Measurements from ENCODE around the gene GSK3A.

Gene GSK3A

DNA sequence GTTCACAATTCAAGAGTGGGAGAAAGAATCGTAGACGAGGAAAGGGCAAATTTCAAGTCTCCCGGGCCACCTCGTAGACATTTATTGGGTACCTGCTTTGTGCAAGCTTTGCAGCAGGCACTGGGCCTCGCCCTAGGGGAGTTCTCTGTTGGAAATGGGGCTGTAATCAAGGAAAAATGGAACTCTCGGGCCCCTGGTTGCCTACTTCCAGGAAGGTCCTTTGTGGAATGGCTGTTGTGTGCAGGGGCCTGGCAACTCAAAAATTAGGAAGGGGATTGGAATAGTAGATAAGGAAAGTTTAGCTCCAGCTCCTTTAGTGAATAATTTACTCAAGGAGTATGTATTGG is 21.7 kb downstream of the GSK3A start:
- Histone ChIP-seq H3K79me2 (ENCODE audit: control insufficient read depth, insufficient read depth, low read length, unreplicated experiment) (peaks cover 41% of the 10 kb centered on the region), H2AFZ (ENCODE audit: low read length, unreplicated experiment) (peak overlapping the region; percentile 76), H3K4me1 (ENCODE audit: control insufficient read depth, insufficient read depth, low read length, unreplicated experiment) (peaks cover 17% of the 10 kb centered on the region)

DNA sequence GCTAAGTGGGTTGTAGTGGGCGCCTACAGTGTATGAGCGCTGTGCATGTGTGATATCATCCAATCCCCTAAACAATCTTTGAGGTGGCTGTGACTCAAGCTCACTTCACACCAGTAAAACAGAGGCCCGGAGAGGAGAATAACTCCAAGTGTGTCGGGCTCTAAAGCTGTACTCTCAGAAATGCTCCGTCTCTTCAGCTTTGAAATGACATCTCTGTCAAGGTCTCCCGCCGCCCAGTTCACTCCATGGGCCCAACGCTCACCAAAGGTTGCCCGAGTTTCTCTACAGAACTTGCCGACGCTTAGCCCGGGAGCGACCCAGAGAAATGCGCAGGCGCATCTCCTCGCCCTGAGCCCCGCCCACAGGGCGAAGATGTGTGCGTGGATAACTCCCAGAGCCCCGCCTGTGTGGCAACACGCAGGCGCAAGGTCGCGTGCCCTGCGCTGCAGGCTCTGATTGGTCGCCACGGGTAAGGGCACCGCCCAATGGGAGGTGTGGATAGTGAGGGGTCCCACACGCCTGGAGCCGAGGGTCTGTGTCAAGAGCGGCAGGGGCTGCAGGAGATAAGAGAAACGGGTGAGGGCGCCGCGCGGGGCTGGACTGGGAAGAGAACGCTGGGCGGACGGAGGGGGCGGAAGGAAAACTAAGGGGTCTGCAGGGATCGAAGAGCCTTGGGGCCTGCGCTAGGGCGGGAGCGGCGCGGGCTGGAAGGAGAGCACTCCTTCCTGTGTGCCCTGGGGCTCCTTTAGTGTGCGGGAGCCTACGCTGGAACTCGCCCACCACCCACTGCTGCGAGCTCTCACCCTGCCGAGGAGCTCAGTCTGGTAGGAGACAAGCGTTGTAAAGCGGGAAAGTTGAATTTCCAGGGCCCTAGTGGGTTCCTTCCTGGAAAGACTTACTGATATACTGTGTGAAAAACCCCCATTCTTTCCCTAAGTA is 22.3 kb downstream of the GSK3A start, which contains the start of gene ZNF526:
ZNF526 (plus strand) TSS at position 501 of the 939 bp plus-strand sequence. CDS start 4,092 bp downstream, outside the sequence.
- peak within 1 kb of the TSS; percentile 96 for H3K4me3 ChIP-seq (ENCODE audit: low read depth, low read length)
- H3K27me3 ChIP-seq (ENCODE audit: insufficient read depth, low read length): no peaks in the 10 kb centered on the region
- peak within 1 kb of the TSS; percentile 76 for H2AFZ ChIP-seq (ENCODE audit: low read length, unreplicated experiment)
- H3K27ac ChIP-seq (ENCODE audit: low read depth, low read length): peak within 1 kb of the TSS; percentile 70
- H3K36me3 ChIP-seq (ENCODE audit: insufficient read depth, low read length): no peaks in the 10 kb centered on the region
- peaks cover 47% of the 10 kb centered on the region for H3K79me2 ChIP-seq (ENCODE audit: control insufficient read depth, insufficient read depth, low read length, unreplicated experiment)
- H3K4me1 ChIP-seq (ENCODE audit: control insufficient read depth, insufficient read depth, low read length, unreplicated experiment): peaks cover 17% of the 10 kb centered on the region

More for the DNA sequence above, 21.7 kb downstream of the GSK3A start:
- Histone ChIP-seq H3K4me3 (ENCODE audit: low read depth, low read length) (peak overlapping the region; percentile 96), H3K27me3 (ENCODE audit: insufficient read depth, low read length) (no peaks in the 10 kb centered on the region), H3K27ac (ENCODE audit: low read depth, low read length) (peak overlapping the region; percentile 35; the same call in 1 of the 2 replicates), H3K36me3 (ENCODE audit: insufficient read depth, low read length) (no peaks in the 10 kb centered on the region)

DNA sequence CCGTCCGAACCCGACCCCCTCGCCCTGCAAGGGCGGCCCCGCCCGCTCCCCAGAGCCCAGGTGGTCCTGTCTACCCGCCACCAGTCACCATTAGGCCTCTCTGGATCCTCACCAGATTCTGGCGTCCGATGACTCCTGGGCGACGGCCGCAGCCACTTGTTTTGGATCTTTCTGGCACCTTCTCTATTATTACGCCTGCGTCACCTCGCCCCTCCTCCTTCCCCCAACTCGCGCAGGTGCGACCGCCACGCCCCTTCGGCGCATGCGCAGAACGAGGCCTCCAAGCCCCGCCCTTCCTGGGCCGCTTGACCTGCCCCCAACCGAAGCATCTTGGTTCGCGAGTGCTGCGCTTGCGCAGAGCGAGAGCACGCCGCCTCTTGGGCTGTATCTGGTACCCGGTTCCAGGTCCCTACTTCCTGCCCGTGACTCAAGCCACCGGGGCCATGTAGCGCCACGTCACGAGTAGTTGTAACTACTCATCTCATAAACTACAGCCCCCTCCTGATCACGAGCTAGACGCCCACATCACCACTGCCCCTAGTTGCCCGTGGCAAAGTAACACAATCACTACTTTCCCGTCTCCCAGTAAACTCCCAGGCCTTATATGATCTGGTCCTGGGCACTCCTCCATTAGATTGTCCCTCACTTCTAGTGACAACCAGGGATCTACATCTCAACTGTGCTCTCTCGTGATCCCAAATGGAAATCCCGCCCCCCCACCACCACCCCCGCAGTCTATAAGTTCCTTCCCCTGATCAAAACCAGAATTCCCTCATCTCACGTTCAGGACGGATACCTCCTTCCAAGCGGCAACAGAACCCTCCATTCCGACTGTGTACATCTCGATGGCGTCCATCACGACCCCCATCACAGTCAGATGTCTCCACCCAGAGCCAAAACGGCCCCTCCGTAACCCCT is 24.6 kb downstream of the GSK3A start, which contains the start of gene DEDD2:
DEDD2 (minus strand) TSS at position 158 of the 918 bp plus-strand sequence. CDS start 670 bp downstream, outside the sequence.
- Histone ChIP-seq H3K4me3 (ENCODE audit: low read depth, low read length) (peak within 1 kb of the TSS; percentile 85), H3K27me3 (ENCODE audit: insufficient read depth, low read length) (no peaks in the 10 kb centered on the region), H3K79me2 (ENCODE audit: control insufficient read depth, insufficient read depth, low read length, unreplicated experiment) (peaks cover 46% of the 10 kb centered on the region), H3K36me3 (ENCODE audit: insufficient read depth, low read length) (no peaks in the 10 kb centered on the region), H3K27ac (ENCODE audit: low read depth, low read length) (peak within 1 kb of the TSS; percentile 94), H3K4me1 (ENCODE audit: control insufficient read depth, insufficient read depth, low read length, unreplicated experiment) (peaks cover 17% of the 10 kb centered on the region), H2AFZ (ENCODE audit: low read length, unreplicated experiment) (peak within 1 kb of the TSS; percentile 68)

DNA sequence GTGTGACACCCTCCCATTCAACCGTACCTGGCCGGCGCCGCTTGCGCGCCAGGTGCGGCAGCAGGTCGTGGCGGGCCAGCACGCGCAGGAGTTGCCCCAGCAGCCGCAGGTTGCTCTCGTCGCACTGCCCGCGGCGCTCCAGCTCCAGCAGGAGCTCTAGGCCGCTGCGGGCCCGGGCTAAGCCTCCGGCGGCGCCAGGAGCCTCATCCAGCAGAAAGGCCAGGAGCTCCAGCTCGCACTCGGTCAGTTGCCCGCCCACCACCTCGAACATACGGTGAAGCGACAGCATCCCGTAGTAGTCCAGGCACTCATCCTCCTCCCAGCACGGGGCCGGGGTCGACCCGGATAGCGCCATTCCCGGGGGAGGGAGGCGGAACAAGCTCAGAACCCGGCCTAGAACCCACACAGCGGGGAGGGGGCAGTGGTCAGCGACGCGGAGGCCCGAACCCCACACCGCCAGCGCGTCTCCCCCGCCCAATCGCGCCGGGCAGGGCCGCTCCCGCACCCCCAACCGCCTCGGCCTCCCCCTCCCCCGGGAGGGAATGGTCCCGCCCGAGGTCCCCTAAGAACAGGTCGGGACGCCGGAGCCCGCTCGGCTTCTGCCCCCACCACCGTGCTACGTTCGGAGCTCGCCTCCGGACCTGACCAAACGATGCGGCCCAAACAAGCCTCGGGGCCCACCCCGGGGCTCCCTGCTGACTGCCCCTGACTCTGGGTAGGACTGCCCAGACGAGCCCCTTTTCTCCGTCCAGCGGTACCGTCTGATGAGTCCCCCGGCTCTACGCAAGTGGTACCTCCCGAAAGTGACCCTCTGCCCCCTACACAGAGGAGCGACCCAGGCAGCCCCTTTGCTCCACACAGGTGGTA is 25.5 kb downstream of the GSK3A start:
- Histone ChIP-seq H2AFZ (ENCODE audit: low read length, unreplicated experiment) (peak overlapping the region; percentile 68), H3K4me1 (ENCODE audit: control insufficient read depth, insufficient read depth, low read length, unreplicated experiment) (peaks cover 17% of the 10 kb centered on the region), H3K27me3 (ENCODE audit: insufficient read depth, low read length) (no peaks in the 10 kb centered on the region), H3K27ac (ENCODE audit: low read depth, low read length) (peak overlapping the region; percentile 14; the same call in 1 of the 2 replicates), H3K4me3 (ENCODE audit: low read depth, low read length) (peak overlapping the region; percentile 85), H3K36me3 (ENCODE audit: insufficient read depth, low read length) (no peaks in the 10 kb centered on the region), H3K79me2 (ENCODE audit: control insufficient read depth, insufficient read depth, low read length, unreplicated experiment) (peaks cover 38% of the 10 kb centered on the region)

DNA sequence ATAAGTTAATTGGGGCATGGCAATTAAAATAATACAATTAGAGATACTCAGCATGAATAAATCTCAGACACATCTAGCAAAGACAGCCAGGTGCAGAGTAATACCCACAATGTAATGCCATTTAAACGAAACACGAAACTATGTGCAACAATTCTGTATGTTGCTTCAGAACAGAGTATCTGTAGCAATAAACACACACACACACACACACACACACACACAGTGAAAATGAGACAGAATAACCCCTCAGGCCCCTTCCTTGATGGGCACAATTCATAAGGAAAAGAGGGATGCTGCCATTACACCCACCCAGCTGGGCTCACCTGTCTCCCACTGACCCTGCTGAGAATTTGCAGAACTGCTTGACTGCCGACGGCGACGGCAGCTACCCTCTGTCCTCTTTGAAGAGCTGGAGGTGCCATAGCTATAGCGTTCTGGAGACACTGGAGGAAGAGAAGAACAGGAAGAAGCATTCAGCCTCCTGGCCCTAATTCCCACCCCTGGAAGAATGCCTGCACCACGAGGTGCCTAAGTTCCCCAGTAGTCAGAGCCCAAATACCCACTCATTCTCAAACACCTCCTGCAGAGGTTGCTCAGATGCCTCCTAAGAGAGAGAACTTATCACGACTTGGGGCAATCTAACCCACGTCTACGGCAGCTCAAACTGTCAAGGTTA is 27.5 kb downstream of the GSK3A start:
- H3K79me2 ChIP-seq (ENCODE audit: control insufficient read depth, insufficient read depth, low read length, unreplicated experiment): peaks cover 22% of the 10 kb centered on the region
- no peaks in the 10 kb centered on the region for H3K27me3 ChIP-seq (ENCODE audit: insufficient read depth, low read length)
- H3K36me3 ChIP-seq (ENCODE audit: insufficient read depth, low read length): no peaks in the 10 kb centered on the region
- no peak overlapping the region for H3K27ac ChIP-seq (ENCODE audit: low read depth, low read length)
- no peak overlapping the region for H2AFZ ChIP-seq (ENCODE audit: low read length, unreplicated experiment)
- no peak overlapping the region for H3K4me3 ChIP-seq (ENCODE audit: low read depth, low read length)
- H3K4me1 ChIP-seq (ENCODE audit: control insufficient read depth, insufficient read depth, low read length, unreplicated experiment): peaks cover 17% of the 10 kb centered on the region

DNA sequence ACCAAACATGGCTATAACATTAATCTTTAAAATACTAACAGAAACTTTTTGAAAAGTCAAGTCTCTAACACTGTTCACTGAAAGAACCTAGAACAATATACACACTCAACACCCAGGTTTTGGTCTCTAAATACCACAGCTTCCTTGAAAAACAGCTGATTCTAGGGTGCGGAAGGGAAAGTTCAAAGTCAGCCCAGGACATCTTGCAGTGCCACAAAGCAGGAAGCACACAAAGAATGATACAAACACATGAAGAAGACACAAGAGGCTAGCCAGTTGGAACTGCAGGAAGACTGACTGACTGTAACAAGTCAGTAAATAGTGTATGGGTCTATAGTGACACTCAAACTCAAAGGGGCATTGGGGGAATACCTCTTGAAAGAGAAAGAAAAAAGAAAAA is 29.5 kb downstream of the GSK3A start:
- peaks cover 13% of the 10 kb centered on the region for H3K4me1 ChIP-seq (ENCODE audit: control insufficient read depth, insufficient read depth, low read length, unreplicated experiment)

DNA sequence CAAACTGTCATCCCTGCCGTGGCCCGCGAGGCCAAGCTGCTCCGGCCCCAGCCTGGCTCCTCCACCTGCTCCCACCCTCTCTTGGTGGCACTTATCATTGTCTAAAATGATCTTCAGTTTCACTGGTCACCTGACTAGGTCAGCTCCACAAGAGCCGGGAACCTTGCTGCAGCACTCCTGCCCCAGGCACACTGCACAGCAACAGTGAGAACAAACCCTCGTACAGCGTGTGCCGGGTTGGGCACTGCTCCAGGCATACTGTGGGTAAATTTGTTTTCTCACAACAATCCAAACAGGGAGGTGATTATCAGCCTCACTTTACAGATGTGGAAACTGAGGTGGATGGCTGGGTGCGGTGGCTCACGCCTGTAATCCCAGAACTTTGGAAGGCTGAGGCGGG is 33.8 kb downstream of the GSK3A start:
- Histone ChIP-seq H3K4me3 (ENCODE audit: low read depth, low read length) (no peak overlapping the region), H2AFZ (ENCODE audit: low read length, unreplicated experiment) (no peak overlapping the region), H3K4me1 (ENCODE audit: control insufficient read depth, insufficient read depth, low read length, unreplicated experiment) (peaks cover 23% of the 10 kb centered on the region), H3K27me3 (ENCODE audit: insufficient read depth, low read length) (no peaks in the 10 kb centered on the region), H3K27ac (ENCODE audit: low read depth, low read length) (no peak overlapping the region; the same call in 1 of the 2 replicates), H3K79me2 (ENCODE audit: control insufficient read depth, insufficient read depth, low read length, unreplicated experiment) (peaks cover 8% of the 10 kb centered on the region), H3K36me3 (ENCODE audit: insufficient read depth, low read length) (peaks cover 3% of the 10 kb centered on the region; the same call in 1 of the 2 replicates)

More for the DNA sequence above, 29.5 kb downstream of the GSK3A start:
- Histone ChIP-seq H3K79me2 (ENCODE audit: control insufficient read depth, insufficient read depth, low read length, unreplicated experiment) (peaks cover 23% of the 10 kb centered on the region), H2AFZ (ENCODE audit: low read length, unreplicated experiment) (no peak overlapping the region), H3K27me3 (ENCODE audit: insufficient read depth, low read length) (no peaks in the 10 kb centered on the region), H3K4me3 (ENCODE audit: low read depth, low read length) (no peak overlapping the region), H3K27ac (ENCODE audit: low read depth, low read length) (no peak overlapping the region), H3K36me3 (ENCODE audit: insufficient read depth, low read length) (peaks cover 3% of the 10 kb centered on the region; the same call in 1 of the 2 replicates)

DNA sequence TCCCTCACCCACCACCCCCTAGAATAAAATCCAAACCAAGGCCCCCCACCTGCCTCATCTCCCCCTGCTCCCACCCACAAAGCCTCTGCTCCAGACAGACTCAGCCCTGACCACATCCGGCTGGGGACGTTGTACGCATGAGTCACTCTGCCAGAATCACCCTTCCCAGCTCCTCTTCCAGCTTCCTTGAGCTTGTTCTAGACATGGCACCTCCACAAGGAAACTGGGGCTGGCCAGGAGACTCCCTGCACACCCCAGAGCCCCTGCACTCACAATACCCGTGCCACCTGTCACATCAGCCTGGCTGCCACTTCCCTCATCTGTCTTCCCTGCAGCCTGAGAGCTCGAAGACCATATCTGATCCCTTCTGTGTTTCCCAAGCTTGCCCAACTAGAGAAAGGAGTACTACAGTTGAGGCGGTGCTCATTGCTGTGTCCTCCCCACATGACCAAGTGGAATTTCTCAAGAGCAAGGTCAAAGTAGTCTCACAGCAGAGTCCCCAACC is 34.6 kb downstream of the GSK3A start:
- Histone ChIP-seq H3K79me2 (ENCODE audit: control insufficient read depth, insufficient read depth, low read length, unreplicated experiment) (peaks cover 8% of the 10 kb centered on the region), H3K4me1 (ENCODE audit: control insufficient read depth, insufficient read depth, low read length, unreplicated experiment) (peaks cover 23% of the 10 kb centered on the region), H3K27ac (ENCODE audit: low read depth, low read length) (peak overlapping the region; percentile 49), H3K4me3 (ENCODE audit: low read depth, low read length) (no peak overlapping the region; the same call in 1 of the 2 replicates), H3K27me3 (ENCODE audit: insufficient read depth, low read length) (no peaks in the 10 kb centered on the region), H3K36me3 (ENCODE audit: insufficient read depth, low read length) (peaks cover 3% of the 10 kb centered on the region; the same call in 1 of the 2 replicates), H2AFZ (ENCODE audit: low read length, unreplicated experiment) (no peak overlapping the region)
